ENCODE measurements around the gene RSAD1.

- TF ChIP-seq CTCF (IDR thresholded peaks at IDR 0.05) (no peak), POLR2A (IDR thresholded peaks at IDR 0.05) (no peak)
Measured at GRCh38 chr17:50505591-50506130, 27.0 kb downstream of the RSAD1 start.
